Measurements from ENCODE around the gene SUPT5H. TPM values are rescaled to one million over a fixed set of nuclear protein-coding genes. Genes with fewer than 3 reads are reported as not detected.
A peak's percentile ranks its signal among the peaks of the same experiment; 100 is the strongest.

The SUPT5H gene
- total and polyA plus RNA-seq, 2 of the 13 experiments (the other 11 are each of a cell fraction or from before 2014, with no cell fraction given): 48.2 to 51.7 TPM

DNA sequence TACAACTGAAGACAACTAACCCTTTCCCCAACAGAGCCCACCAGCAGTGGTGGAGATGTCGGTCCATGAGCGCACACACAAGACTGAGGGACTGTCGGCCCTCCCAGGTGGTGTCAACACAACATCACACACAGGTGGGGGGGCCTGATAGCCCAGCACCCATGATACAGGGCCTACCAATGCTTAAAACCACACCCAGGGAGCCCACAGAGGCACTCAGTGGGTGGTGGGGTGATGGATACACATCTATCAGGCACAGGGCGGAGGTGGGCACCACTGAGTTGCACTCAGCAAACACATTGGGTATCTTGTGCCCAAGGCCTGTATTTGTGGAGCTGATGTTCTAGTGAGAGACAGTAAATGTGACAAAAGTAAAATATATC, 45.7 kb upstream of the SUPT5H start:
- no TSS peak for BruUV-seq (replicated peaks)
- Histone ChIP-seq H4K20me1 (ENCODE audit: insufficient read depth, low read length) (no peaks in the 10 kb centered on the region), H3K4me3 (replicated peaks in 1 of 3; ENCODE audit: insufficient read depth in 1 of 3, low read depth in 2 of 3, low read length in 3 of 3) (no peak overlapping the region), H3K9ac (ENCODE audit: insufficient read depth, low read depth, low read length) (0 out of 2 replicates have a peak overlapping the region, but pooled peaks have one; percentile 10), H2AFZ (ENCODE audit: low read length) (no peak overlapping the region), H3K27ac (ENCODE audit: extremely low read length, insufficient read depth, low read length) (peak overlapping the region; percentile 98), H3K4me2 (ENCODE audit: low read depth, low read length) (peak overlapping the region; percentile 39), H3K79me2 (ENCODE audit: insufficient read depth, low read length) (no peaks in the 10 kb centered on the region), H3K36me3 (replicated peaks in 1 of 2; ENCODE audit: control insufficient read depth in 1 of 2, insufficient read depth in 2 of 2, low read length in 2 of 2) (0 out of 5 replicates have a peak, but pooled peaks cover 0 to 3% of the 10 kb centered on the region in 2 experiments), H3K27me3 (ENCODE audit: control insufficient read depth in 1 of 2, insufficient read depth in 2 of 2, low read length in 2 of 2) (no peaks in the 10 kb centered on the region), H3K4me1 (ENCODE audit: insufficient read depth, low read length) (peaks cover 65% of the 10 kb centered on the region), H3K9me3 (ENCODE audit: low read length) (no peaks in the 10 kb centered on the region)
- no peak for ATAC-seq
- TF ChIP-seq STAT5B (CRISPR knock-in tag; IDR thresholded peaks at IDR 0.05) (no peak), THAP7 (CRISPR knock-in tag; IDR thresholded peaks at IDR 0.05) (no peak), HNRNPLL (IDR thresholded peaks at IDR 0.05; ENCODE audit: low read depth, low read length, poor library complexity, severe bottlenecking) (no peak), IRF9 (CRISPR knock-in tag; IDR thresholded peaks at IDR 0.05; ENCODE audit: borderline replicate concordance) (0 out of 2 replicates have a peak, but pooled peaks have one; percentile 27), CHD4 (IDR thresholded peaks at IDR 0.05; ENCODE audit: borderline replicate concordance, low read length) (0 out of 2 replicates have a peak, but pooled peaks have one; percentile 1), POLR2G (IDR thresholded peaks at IDR 0.05; ENCODE audit: low read depth, low read length) (0 out of 2 replicates have a peak, but pooled peaks have one; percentile 22)
- TF ChIP-seq, protein P1, sequence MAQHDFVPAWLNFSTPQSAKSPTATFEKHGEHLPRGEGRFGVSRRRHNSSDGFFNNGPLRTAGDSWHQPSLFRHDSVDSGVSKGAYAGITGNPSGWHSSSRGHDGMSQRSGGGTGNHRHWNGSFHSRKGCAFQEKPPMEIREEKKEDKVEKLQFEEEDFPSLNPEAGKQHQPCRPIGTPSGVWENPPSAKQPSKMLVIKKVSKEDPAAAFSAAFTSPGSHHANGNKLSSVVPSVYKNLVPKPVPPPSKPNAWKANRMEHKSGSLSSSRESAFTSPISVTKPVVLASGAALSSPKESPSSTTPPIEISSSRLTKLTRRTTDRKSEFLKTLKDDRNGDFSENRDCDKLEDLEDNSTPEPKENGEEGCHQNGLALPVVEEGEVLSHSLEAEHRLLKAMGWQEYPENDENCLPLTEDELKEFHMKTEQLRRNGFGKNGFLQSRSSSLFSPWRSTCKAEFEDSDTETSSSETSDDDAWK (CRISPR knock-in tag; IDR thresholded peaks at IDR 0.05): no peak
- TF ChIP-seq, protein P2, sequence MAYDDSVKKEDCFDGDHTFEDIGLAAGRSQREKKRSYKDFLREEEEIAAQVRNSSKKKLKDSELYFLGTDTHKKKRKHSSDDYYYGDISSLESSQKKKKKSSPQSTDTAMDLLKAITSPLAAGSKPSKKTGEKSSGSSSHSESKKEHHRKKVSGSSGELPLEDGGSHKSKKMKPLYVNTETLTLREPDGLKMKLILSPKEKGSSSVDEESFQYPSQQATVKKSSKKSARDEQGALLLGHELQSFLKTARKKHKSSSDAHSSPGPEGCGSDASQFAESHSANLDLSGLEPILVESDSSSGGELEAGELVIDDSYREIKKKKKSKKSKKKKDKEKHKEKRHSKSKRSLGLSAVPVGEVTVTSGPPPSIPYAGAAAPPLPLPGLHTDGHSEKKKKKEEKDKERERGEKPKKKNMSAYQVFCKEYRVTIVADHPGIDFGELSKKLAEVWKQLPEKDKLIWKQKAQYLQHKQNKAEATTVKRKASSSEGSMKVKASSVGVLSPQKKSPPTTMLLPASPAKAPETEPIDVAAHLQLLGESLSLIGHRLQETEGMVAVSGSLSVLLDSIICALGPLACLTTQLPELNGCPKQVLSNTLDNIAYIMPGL (CRISPR knock-in tag; IDR thresholded peaks at IDR 0.05; ENCODE audit: borderline replicate concordance in 1 of 2, low read depth in 1 of 2): 0 out of 4 replicates have a peak, but pooled peaks of 1 of the 2 experiments have one; percentile 13
- TF ChIP-seq, protein P3, sequence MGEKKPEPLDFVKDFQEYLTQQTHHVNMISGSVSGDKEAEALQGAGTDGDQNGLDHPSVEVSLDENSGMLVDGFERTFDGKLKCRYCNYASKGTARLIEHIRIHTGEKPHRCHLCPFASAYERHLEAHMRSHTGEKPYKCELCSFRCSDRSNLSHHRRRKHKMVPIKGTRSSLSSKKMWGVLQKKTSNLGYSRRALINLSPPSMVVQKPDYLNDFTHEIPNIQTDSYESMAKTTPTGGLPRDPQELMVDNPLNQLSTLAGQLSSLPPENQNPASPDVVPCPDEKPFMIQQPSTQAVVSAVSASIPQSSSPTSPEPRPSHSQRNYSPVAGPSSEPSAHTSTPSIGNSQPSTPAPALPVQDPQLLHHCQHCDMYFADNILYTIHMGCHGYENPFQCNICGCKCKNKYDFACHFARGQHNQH (CRISPR knock-in tag; IDR thresholded peaks at IDR 0.05): no peak
- intact Hi-C loops (cut with micrococcal nuclease; ENCODE audit: unreplicated experiment): loop anchor here (5.0 kb wide), 1 partner anchor 1043 kb away; the partner anchor contains the start of gene SERTAD3
- no peak for DNase-seq (ENCODE audit: low spot score)
- WGBS (ENCODE audit: low lambda C conversion rate): 95% methylated on average over 3 of the region's 4 CpGs
- POLR2A ChIA-PET: interaction anchor here (1.2 to 3.4 kb wide), 6 partner anchors 8 to 46 kb away, joined by 3 to 123 read pairs (median 17); partner anchors contain the start of genes MED29, PAF1, PLEKHG2 and SUPT5H
- in situ Hi-C loops (cut with HindIII; ENCODE audit: extremely low pct_ligation_motif_present, low pct_unique_long_range_greater_than_20kb): no loop called here
- no peak for FAIRE-seq
- CTCF ChIA-PET (ENCODE audit: low intra/inter-chr PET ratio, low total read pairs): interaction anchor here (4.2 kb wide), 1 partner anchor 12 kb away, joined by 127 read pairs; the partner anchor contains the start of gene PLEKHG2
